Endothelial cell of umbilical vein (primary cell): ENCODE measurements around the gene RASGEF1C. TPM values are rescaled to one million over a fixed set of nuclear protein-coding genes. Genes with fewer than 3 reads are reported as not detected.

Experiments used
- BruUV-seq: library from RNA; stranded (reverse); fragments of 400-500 nt; replicated peaks from 2 replicates; lab custom pipeline; 2021; lab: Mats Ljungman, UMichigan
- CTCF ChIA-PET: fragments of 300-600, 350-600 bp; sonication (Branson Sonifier 250); formaldehyde crosslinking; loops from one replicate; lab custom pipeline; 2021; ENCODE audit warnings: antibody characterized with exemption, inconsistent platforms; lab: Charles Lee
- POLR2A ChIA-PET: fragments of 300-600, 350-600 bp; sonication (Branson Sonifier 250); formaldehyde crosslinking; loops from one replicate; lab custom pipeline; 2021; ENCODE audit warnings: antibody characterized with exemption, inconsistent platforms; lab: Charles Lee
- DNase-seq: peaks from one replicate; pipeline ENCODE4 v3.0.0-alpha.2; 2011; ENCODE audit warnings: low read depth, low spot score
- FAIRE-seq: peaks from 2 replicates; lab custom pipeline; 2011; peaks lifted over from hg19 to GRCh38; lab: Jason Lieb, UNC
- H2AFZ ChIP-seq: 2 replicates; pipeline ENCODE4 v1.6.0; 2012; ENCODE audit warnings: low read depth, low read length, control low read depth, inconsistent platforms
- H3K27ac ChIP-seq: 2 replicates; pipeline ENCODE4 v1.5.1; 2011; ENCODE audit warnings: low read depth, mild to moderate bottlenecking, control low read depth, low read length, moderate library complexity; ENCODE audit not compliant: insufficient read depth
- H3K27me3 ChIP-seq, 2 experiments: 2 replicates each; pipeline versions ENCODE4 v1.6.0 to v1.6.1; 2011; ENCODE audit warnings: low read length in 2 of 2, mixed read lengths in 1 of 2; ENCODE audit not compliant: control insufficient read depth in 2 of 2, insufficient read depth in 2 of 2
- H3K36me3 ChIP-seq, 2 experiments: 2 replicates in 1 of 2; 3 replicates in 1 of 2; pipeline ENCODE4 v1.5.1; 2011; ENCODE audit warnings: low read length in 2 of 2, mild to moderate bottlenecking in 1 of 2, moderate library complexity in 1 of 2; ENCODE audit not compliant: control insufficient read depth in 2 of 2, insufficient read depth in 2 of 2; ENCODE audit errors: extremely low read depth in 1 of 2
- H3K4me1 ChIP-seq: 3 replicates; pipeline ENCODE4 v1.5.1; 2011; ENCODE audit warnings: mild to moderate bottlenecking, low read length; ENCODE audit not compliant: control insufficient read depth, insufficient read depth; ENCODE audit errors: extremely low read depth
- H3K4me2 ChIP-seq: 2 replicates; pipeline ENCODE4 v1.6.1; 2011; ENCODE audit warnings: low read length, control low read depth, mixed read lengths; ENCODE audit not compliant: insufficient read depth
- H3K4me3 ChIP-seq, 3 experiments: fragments of 200-600 bp in 1 of 3; sonication (generic), shearing (Covaris generic) in 1 of 3; replicated peaks in 1 of 3; 2 replicates each; pipeline ENCODE4 v1.5.1; 2011 to 2016; ENCODE audit warnings: control low read depth in 3 of 3, low read length in 3 of 3, mild to moderate bottlenecking in 2 of 3, inconsistent platforms in 1 of 3, low read depth in 1 of 3, moderate library complexity in 1 of 3; ENCODE audit not compliant: insufficient read depth in 1 of 3
- H3K79me2 ChIP-seq: 2 replicates; pipeline ENCODE4 v1.6.0; 2012; ENCODE audit warnings: low read length, inconsistent platforms; ENCODE audit not compliant: control insufficient read depth, insufficient read depth
- H3K9ac ChIP-seq: replicated peaks from 2 replicates; pipeline ENCODE3; 2011; ENCODE audit warnings: low read length, control low read depth; ENCODE audit not compliant: insufficient read depth; ENCODE audit errors: extremely low read depth
- H3K9me1 ChIP-seq: replicated peaks from 3 replicates; pipeline ENCODE4 v1.6.0; 2011; ENCODE audit warnings: mild to moderate bottlenecking, low read length; ENCODE audit not compliant: control insufficient read depth, insufficient read depth; ENCODE audit errors: extremely low read depth
- H3K9me3 ChIP-seq: replicated peaks from 2 replicates; pipeline ENCODE4 v1.5.1; 2012; ENCODE audit warnings: low read length, inconsistent platforms; ENCODE audit not compliant: control insufficient read depth, insufficient read depth
- H4K20me1 ChIP-seq: replicated peaks from 2 replicates; pipeline ENCODE3; 2011; ENCODE audit warnings: mild to moderate bottlenecking, low read length; ENCODE audit not compliant: control insufficient read depth, insufficient read depth; ENCODE audit errors: extremely low read depth
- EZH2 ChIP-seq: IDR thresholded peaks from 2 replicates; pipeline ENCODE4 v1.6.1; 2012; ENCODE audit warnings: borderline replicate concordance, low read depth, mild to moderate bottlenecking, moderate library complexity, low read length, inconsistent platforms; ENCODE audit not compliant: severe bottlenecking
- FOS ChIP-seq: IDR thresholded peaks from 2 replicates; pipeline ENCODE4 v1.6.1; 2011; ENCODE audit warnings: mild to moderate bottlenecking, low read length, moderate library complexity, borderline replicate concordance; ENCODE audit not compliant: insufficient read depth
- GATA2 ChIP-seq: IDR thresholded peaks from 2 replicates; pipeline ENCODE4 v1.7.0; 2011; ENCODE audit warnings: low read depth, mild to moderate bottlenecking, moderate library complexity, mixed read lengths, low read length; ENCODE audit not compliant: insufficient read length, insufficient read depth
- JUN ChIP-seq: IDR thresholded peaks from 2 replicates; pipeline ENCODE4 v1.6.1; 2011; ENCODE audit warnings: borderline replicate concordance, low read depth; ENCODE audit not compliant: insufficient read length, insufficient read depth
- MYC ChIP-seq: IDR thresholded peaks from one replicate; pipeline ENCODE4 v1.6.1; 2011; ENCODE audit warnings: mild to moderate bottlenecking, low read depth, low read length
- POLR2A ChIP-seq: IDR thresholded peaks from 2 replicates; pipeline ENCODE4 v1.6.1; 2012; ENCODE audit warnings: low read depth, mild to moderate bottlenecking, control low read depth, low read length
- POLR2AphosphoS5 ChIP-seq: IDR thresholded peaks from 2 replicates; pipeline ENCODE4 v1.6.1; 2012; ENCODE audit warnings: low read depth, mild to moderate bottlenecking, control low read depth, low read length, moderate library complexity; ENCODE audit not compliant: insufficient read depth
- dilution Hi-C: fragments of 300-500 bp; cut with MboI; formaldehyde crosslinking; loops from one replicate; pipeline ENCODE4 v1.15.0; 2019; ENCODE audit warnings: low sequenced_read_pairs; ENCODE audit not compliant: extremely low pct_ligation_motif_present
- intact Hi-C: fragments of 100-400 bp; cut with micrococcal nuclease; formaldehyde crosslinking; loops from one replicate; pipeline ENCODE4 v1.10.0; 2022
- polyA plus RNA-seq, 4 experiments: library from polyadenylated mRNA; depleted of rRNA in 3 of 4; stranded (reverse) in 3 of 4; unstranded in 1 of 4; fragments of >200 nt; gene quantifications; 2 replicates each; pipeline versions ENCODE4 v1.2.1 to v1.2.3, GENCODE V29; 2011 to 2012; ENCODE audit warnings: missing spikeins in 1 of 4
- total RNA-seq: library from RNA; stranded (reverse); gene quantifications from 2 replicates; pipeline ENCODE4 v1.2.3, GENCODE V29; 2021
- TF ChIP-seq, protein P1 (sequence below): IDR thresholded peaks from 2 replicates; pipeline ENCODE4 v1.6.1; 2011; ENCODE audit not compliant: insufficient read depth, insufficient read length
- TF ChIP-seq, protein P2 (sequence below), 2 donors: IDR thresholded peaks; 1 replicate in 1 of 2; 2 replicates in 1 of 2; pipeline ENCODE4 v1.5.1; 2011; ENCODE audit warnings: low read length in 2 of 2, mild to moderate bottlenecking in 2 of 2, moderate library complexity in 2 of 2, control low read depth in 1 of 2, inconsistent platforms in 1 of 2, low read depth in 1 of 2; ENCODE audit not compliant: insufficient read depth in 1 of 2; ENCODE audit errors: extremely low read depth in 1 of 2

Gene RASGEF1C
- total and polyA plus RNA-seq, 2 donors (not counting 3 experiments of a cell fraction or from before 2014, with no cell fraction given) = not detected

DNA sequence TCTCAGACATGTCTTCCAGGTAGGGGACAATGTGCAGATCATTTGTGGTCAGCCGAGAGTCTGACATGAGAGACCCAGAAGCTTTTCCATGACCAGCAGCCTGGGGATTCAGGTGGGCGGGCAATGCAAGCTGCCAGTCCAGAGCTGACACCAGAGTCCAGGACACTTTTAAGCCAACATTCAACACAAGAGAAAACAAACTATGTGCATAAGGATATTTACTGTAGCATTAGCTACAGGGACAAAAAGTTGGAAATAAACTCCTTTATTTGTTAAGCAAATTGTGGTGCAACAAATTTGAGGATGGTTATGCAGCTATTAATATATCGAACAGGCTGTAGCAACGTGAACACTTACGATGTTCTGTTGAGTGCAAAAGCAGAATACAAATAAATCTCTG lies 127.5 kb downstream of the RASGEF1C start:
- Histone ChIP-seq H3K9me3 (no peaks in the 10 kb centered on the region), H3K36me3 (no peaks in the 10 kb centered on the region), H2AFZ (no peak overlapping the region), H3K4me1 (no peaks in the 10 kb centered on the region), H3K79me2 (no peaks in the 10 kb centered on the region), H3K4me2 (no peak overlapping the region), H3K27ac (no peak overlapping the region), H3K4me3 (no peak overlapping the region), H3K9ac (no peak overlapping the region), H3K9me1 (no peaks in the 10 kb centered on the region), H3K27me3 (peaks cover 6 to 10% of the 10 kb centered on the region in 2 experiments), H4K20me1 (no peaks in the 10 kb centered on the region)
- no TSS peak for BruUV-seq
- TF ChIP-seq, protein P1, sequence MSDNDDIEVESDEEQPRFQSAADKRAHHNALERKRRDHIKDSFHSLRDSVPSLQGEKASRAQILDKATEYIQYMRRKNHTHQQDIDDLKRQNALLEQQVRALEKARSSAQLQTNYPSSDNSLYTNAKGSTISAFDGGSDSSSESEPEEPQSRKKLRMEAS = no peak
- no peak for TF ChIP-seq MYC
- TF ChIP-seq EZH2 = no peak
- TF ChIP-seq FOS = no peak
- TF ChIP-seq GATA2 = no peak
- TF ChIP-seq, protein P2, sequence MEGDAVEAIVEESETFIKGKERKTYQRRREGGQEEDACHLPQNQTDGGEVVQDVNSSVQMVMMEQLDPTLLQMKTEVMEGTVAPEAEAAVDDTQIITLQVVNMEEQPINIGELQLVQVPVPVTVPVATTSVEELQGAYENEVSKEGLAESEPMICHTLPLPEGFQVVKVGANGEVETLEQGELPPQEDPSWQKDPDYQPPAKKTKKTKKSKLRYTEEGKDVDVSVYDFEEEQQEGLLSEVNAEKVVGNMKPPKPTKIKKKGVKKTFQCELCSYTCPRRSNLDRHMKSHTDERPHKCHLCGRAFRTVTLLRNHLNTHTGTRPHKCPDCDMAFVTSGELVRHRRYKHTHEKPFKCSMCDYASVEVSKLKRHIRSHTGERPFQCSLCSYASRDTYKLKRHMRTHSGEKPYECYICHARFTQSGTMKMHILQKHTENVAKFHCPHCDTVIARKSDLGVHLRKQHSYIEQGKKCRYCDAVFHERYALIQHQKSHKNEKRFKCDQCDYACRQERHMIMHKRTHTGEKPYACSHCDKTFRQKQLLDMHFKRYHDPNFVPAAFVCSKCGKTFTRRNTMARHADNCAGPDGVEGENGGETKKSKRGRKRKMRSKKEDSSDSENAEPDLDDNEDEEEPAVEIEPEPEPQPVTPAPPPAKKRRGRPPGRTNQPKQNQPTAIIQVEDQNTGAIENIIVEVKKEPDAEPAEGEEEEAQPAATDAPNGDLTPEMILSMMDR (IDR thresholded peaks at IDR 0.05; ENCODE audit: extremely low read depth in 1 of 2, insufficient read depth in 1 of 2, low read depth in 1 of 2, low read length in 2 of 2) = no peak
- no peak for TF ChIP-seq POLR2A
- no peak for TF ChIP-seq JUN
- no peak for TF ChIP-seq POLR2AphosphoS5
- FAIRE-seq (no peak), DNase-seq (no peak)
- ChIA-PET CTCF (no interaction called here), POLR2A (no interaction called here)
- dilution Hi-C loops (no loop called here), intact Hi-C loops (no loop called here)
